GM23248 (cell line): ENCODE data around the gene SUPT3H.

Source experiments
- EZH2 ChIP-seq: fragments of 200-600 bp; sonication (generic); IDR thresholded peaks from 2 replicates; pipeline ENCODE4 v1.6.1; 2018; ENCODE audit warnings: antibody characterized with exemption, mild to moderate bottlenecking; ENCODE audit not compliant: insufficient read depth, poor library complexity, severe bottlenecking
- EZH2phosphoT487 ChIP-seq: fragments of 200-600 bp; sonication (generic); IDR thresholded peaks from 2 replicates; pipeline ENCODE4 v1.6.1; 2018; ENCODE audit warnings: antibody characterized with exemption, moderate library complexity, mild to moderate bottlenecking, low read depth; ENCODE audit not compliant: insufficient read depth

DNA sequence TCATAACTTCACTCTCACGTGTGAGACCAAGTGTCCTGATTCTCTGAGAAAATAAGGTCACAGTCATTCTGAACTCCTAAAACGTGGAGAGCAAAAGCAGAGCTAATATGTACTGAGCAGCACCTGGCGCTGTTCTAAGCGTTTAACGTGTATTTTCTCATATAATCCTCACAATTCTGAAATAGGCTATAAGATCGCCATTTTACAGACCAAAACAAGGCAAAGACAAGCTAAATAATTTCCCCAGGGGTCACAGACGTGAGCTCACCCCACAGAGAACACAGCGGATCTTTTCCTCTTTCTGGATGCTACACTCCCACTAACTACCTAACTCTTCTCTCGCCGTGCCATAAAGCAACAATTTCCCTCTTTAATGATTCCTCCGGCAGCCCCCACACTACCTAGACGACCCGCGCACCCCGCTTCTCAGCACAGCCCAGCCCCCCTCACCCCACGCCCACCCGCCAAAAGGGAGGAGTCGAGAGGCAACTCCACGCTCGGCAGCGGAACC is 636 bp downstream of the SUPT3H start:
- TF ChIP-seq EZH2 (no peak), EZH2phosphoT487 (no peak)
